Activated T-helper 2 cell treated with anti-CD3 and anti-CD28 coated beads, Interferon-gamma antibody, Interleukin-2, Interleukin-4, amounts not matched to agents 10 μg/mL and 5 μg/mL and 100 μg/mL, durations not matched to agents 14 hours and 24 hours and 36 hours (primary cell): ENCODE results near the gene MED17. TPM values are rescaled to one million over a fixed set of nuclear protein-coding genes. Genes with fewer than 3 reads are reported as not detected.

Source experiments
- DNase-seq: peaks from one replicate; pipeline ENCODE4 v3.0.0; 2021; ENCODE audit warnings: low spot score
- H3K27ac Mint-ChIP-seq: one replicate; pipeline ENCODE4 v1.8.0; 2021; ENCODE audit warnings: mixed read lengths
- H3K27me3 Mint-ChIP-seq: one replicate; pipeline ENCODE4 v1.8.0; 2021; ENCODE audit warnings: low read depth, mixed read lengths
- H3K36me3 Mint-ChIP-seq: one replicate; pipeline ENCODE4 v1.8.0; 2021; ENCODE audit warnings: low read depth, mixed read lengths
- H3K4me1 Mint-ChIP-seq: one replicate; pipeline ENCODE4 v1.8.0; 2021; ENCODE audit warnings: low read depth, mixed read lengths
- H3K4me3 Mint-ChIP-seq: one replicate; pipeline ENCODE4 v1.8.0; 2021; ENCODE audit warnings: low read depth, mild to moderate bottlenecking, moderate library complexity, mixed read lengths
- H3K9me3 Mint-ChIP-seq: one replicate; pipeline ENCODE4 v1.8.0; 2021; ENCODE audit warnings: mixed read lengths
- intact Hi-C: fragments of 100-400 bp; cut with micrococcal nuclease; formaldehyde crosslinking; loops from one replicate; pipeline ENCODE4 v1.15.1; 2023
- total RNA-seq: library from RNA; stranded (reverse); gene quantifications from 2 replicates; pipeline ENCODE4 v1.2.3, GENCODE V29; 2022

MED17 gene, protein sequence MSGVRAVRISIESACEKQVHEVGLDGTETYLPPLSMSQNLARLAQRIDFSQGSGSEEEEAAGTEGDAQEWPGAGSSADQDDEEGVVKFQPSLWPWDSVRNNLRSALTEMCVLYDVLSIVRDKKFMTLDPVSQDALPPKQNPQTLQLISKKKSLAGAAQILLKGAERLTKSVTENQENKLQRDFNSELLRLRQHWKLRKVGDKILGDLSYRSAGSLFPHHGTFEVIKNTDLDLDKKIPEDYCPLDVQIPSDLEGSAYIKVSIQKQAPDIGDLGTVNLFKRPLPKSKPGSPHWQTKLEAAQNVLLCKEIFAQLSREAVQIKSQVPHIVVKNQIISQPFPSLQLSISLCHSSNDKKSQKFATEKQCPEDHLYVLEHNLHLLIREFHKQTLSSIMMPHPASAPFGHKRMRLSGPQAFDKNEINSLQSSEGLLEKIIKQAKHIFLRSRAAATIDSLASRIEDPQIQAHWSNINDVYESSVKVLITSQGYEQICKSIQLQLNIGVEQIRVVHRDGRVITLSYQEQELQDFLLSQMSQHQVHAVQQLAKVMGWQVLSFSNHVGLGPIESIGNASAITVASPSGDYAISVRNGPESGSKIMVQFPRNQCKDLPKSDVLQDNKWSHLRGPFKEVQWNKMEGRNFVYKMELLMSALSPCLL
- total RNA-seq = 48.5 and 50.8 TPM in 2 replicates

DNA sequence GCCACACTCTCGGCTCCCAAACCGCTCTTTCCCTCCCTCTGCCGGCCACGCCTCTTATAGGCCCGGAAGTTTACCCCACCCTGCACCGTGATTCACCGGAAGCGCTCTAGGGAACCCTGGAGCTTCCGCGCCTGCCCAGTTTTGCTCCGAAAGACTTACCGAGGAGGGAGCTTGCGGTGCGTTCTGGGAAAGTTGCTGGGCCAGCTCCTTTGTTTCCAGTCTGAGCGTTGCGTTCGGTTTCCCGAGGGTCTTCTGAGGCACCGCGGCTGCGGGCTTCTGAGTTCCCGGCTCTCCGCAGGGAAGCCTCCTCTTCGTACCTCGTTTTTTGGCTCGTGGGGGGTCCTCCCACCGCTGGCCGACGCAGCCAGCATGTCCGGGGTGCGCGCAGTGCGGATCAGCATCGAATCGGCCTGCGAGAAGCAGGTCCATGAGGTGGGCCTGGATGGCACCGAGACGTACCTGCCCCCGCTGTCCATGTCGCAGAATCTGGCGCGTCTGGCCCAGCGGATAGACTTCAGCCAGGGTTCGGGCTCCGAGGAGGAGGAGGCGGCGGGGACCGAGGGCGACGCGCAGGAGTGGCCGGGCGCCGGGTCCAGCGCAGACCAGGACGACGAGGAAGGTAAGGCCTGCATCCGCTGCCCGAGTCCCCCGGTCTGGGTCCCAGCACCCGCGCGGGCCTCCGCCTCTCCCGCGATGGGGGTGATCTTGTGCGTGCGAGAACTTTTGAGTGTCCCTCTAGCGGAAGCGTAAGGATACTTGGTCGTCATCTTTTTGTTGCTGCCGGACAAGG lies at the start of gene MED17:
TSS of gene MED17 (plus strand) at position 138 of the 790 bp plus-strand sequence. CDS start at position 370, 232 bp downstream.
- H3K36me3 Mint-ChIP-seq = peaks cover 47% of the 10 kb centered on the region

DNA sequence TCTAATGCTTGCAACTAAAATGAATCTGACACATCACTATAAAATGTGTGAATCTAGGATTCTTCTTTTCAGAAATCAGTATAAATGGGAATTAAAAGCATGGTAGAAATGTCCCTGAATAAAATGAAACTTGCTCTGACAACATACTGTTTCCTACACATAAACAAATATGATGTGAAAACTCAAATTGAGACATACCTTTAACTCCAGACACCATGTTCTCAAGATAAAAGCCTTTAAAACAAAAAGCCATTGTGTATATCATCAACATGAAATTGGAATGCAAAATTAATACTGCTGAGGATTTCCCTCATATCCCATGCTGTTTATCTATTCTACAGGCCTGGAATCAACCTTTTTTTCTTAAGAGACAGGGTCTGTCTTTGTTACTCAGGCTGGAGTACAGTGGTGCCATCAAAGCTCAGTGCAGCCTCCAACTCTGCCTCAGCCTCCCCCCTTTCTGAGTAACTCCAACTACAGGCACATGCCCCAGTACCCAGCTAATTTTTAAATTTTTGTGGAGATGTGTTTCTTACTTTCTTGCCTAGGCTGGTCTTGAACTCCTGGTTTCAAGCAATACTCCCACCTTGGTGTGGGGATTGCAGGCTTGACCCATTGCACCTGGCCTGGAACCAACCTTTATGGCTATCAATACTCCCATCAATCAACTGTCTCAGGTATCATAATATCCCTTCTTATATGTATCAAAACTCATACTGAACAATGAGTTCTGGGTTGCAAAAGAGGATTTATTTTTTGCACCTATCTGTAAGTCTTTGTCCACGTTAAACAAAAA lies 49.5 kb upstream of the MED17 start:
- Mint-ChIP-seq H3K27me3 (no peaks in the 10 kb centered on the region), H3K27ac (peak overlapping the region; percentile 22), H3K4me3 (peak overlapping the region; percentile 47), H3K4me1 (peaks cover 61% of the 10 kb centered on the region), H3K36me3 (peaks cover 95% of the 10 kb centered on the region), H3K9me3 (no peaks in the 10 kb centered on the region)
- DNase-seq = no peak
- intact Hi-C loops = no loop called here

More for the DNA sequence above, at the start of gene MED17:
- Mint-ChIP-seq H3K27ac (peak within 1 kb of the TSS; percentile 89), H3K4me1 (peaks cover 49% of the 10 kb centered on the region), H3K4me3 (peak within 1 kb of the TSS; percentile 95), H3K9me3 (no peaks in the 10 kb centered on the region), H3K27me3 (no peaks in the 10 kb centered on the region)
- peak; percentile 85 for DNase-seq
- intact Hi-C loops = loop anchor here (1.0 to 10.0 kb wide), 5 partner anchors 43 to 710 kb away; partner anchors contain the start of genes ANKRD49, C11orf54, CEP295 and MRE11

DNA sequence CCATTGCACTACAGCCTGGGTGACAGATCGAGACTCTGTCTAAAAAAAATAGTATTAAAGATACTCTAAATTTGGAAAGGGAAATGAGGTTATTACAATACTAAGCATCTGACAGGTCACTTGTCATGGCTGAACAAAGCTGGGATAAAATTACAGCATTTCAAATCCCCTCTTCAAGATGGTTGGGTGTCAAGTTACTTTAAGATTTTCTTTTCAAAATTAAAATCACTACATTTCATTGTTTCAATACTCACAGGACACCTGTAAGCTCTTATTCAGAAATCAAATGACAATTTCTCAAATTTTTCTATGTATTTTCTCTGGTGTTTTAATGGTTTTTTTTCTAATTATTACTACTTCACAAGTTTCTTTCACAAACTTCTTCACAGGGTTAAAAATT lies 48.5 kb upstream of the MED17 start:
- Mint-ChIP-seq H3K4me3 (peak overlapping the region; percentile 47), H3K9me3 (no peaks in the 10 kb centered on the region), H3K27me3 (no peaks in the 10 kb centered on the region), H3K27ac (no peak overlapping the region), H3K4me1 (peaks cover 64% of the 10 kb centered on the region), H3K36me3 (peaks cover 95% of the 10 kb centered on the region)
- no peak for DNase-seq
- intact Hi-C loops = no loop called here

DNA sequence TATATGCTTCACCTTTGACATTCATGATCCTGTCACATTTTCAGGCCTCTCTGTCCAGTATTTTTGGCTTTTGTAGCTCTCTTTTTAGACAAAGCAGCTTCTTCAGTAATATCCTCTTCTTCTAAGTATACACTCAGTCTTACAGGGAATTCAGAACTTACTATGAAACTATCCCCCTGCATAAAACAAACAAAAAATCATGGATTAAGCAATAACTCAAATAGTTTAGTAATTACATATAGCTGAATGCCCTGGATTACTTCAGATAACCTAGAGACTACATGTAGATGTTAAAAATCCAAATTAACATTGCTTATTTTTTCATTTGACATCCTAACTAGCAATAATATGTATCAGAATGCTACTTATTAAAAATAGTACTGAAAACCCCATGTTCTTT lies 48.0 kb upstream of the MED17 start:
- H3K36me3 Mint-ChIP-seq = peaks cover 96% of the 10 kb centered on the region

GRCh38 chr11:93737904-93738612 lies 46.0 kb upstream of the MED17 start:
- Mint-ChIP-seq H3K27me3 (no peaks in the 10 kb centered on the region), H3K27ac (peak overlapping the region; percentile 99), H3K36me3 (peaks cover 85% of the 10 kb centered on the region), H3K4me3 (peak overlapping the region; percentile 99), H3K4me1 (peaks cover 61% of the 10 kb centered on the region), H3K9me3 (no peaks in the 10 kb centered on the region)
- no peak for DNase-seq
- intact Hi-C loops = loop anchor here (1.0 kb wide), 2 partner anchors 10 to 49 kb away; no protein-coding TSS in a partner anchor

More for the DNA sequence above, 48.0 kb upstream of the MED17 start:
- H3K27ac Mint-ChIP-seq = no peak overlapping the region
- H3K4me1 Mint-ChIP-seq = peaks cover 65% of the 10 kb centered on the region
- H3K4me3 Mint-ChIP-seq = peak overlapping the region; percentile 51
- intact Hi-C loops = no loop called here
- H3K9me3 Mint-ChIP-seq = no peaks in the 10 kb centered on the region
- no peaks in the 10 kb centered on the region for H3K27me3 Mint-ChIP-seq
- DNase-seq = no peak

GRCh38 chr11:93738647-93739081 lies 45.4 kb upstream of the MED17 start:
- peaks cover 83% of the 10 kb centered on the region for H3K36me3 Mint-ChIP-seq
- H3K9me3 Mint-ChIP-seq = no peaks in the 10 kb centered on the region
- intact Hi-C loops = loop anchor here (1.0 kb wide), 2 partner anchors 10 to 49 kb away; no protein-coding TSS in a partner anchor
- peak overlapping the region; percentile 99 for H3K27ac Mint-ChIP-seq
- H3K27me3 Mint-ChIP-seq = no peaks in the 10 kb centered on the region
- peaks cover 59% of the 10 kb centered on the region for H3K4me1 Mint-ChIP-seq
- peak overlapping the region; percentile 99 for H3K4me3 Mint-ChIP-seq
- DNase-seq = no peak

DNA sequence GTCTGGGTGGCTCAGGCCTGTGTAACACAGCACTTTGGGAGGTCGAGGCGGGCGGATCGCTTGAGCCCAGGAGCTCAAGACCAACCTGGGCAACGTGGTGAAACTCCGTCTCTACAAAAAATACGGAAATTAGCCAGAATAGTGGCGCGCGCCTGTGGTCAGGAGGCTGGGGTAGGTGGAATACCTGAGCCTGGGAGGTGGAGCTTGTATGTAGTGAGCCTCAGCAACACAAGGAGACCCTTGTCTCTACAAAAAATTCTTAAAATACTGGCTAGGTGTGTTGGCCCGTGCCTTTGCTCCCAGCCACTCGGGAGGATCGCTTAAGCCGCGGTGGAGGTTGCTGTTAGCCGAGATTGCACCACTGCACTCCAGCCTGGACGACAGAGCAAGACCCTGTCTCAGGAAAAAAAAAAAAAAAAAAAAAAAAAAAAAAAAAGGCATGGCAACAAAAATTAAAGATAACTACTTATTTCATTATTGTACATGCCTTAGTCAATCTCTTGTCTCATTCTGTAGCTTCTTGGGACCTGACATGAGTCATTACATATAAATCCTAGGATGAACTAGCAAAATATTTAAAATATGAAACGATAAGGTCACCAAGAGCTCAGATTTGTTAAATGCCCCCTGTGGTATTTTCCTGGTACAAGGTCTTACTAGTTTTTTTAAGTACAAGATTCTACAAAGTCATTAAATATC lies 43.9 kb upstream of the MED17 start:
- H3K36me3 Mint-ChIP-seq = peaks cover 71% of the 10 kb centered on the region
- intact Hi-C loops = loop anchor here (2.0 to 5.0 kb wide), 5 partner anchors 389 to 1327 kb away; partner anchors contain the start of genes ANKRD49, FUT4, MRE11 and PANX1
- H3K4me3 Mint-ChIP-seq = peak overlapping the region; percentile 99
- no peaks in the 10 kb centered on the region for H3K27me3 Mint-ChIP-seq
- peaks cover 52% of the 10 kb centered on the region for H3K4me1 Mint-ChIP-seq
- no peaks in the 10 kb centered on the region for H3K9me3 Mint-ChIP-seq
- peak overlapping the region; percentile 99 for H3K27ac Mint-ChIP-seq
- peak; percentile 27 for DNase-seq

DNA sequence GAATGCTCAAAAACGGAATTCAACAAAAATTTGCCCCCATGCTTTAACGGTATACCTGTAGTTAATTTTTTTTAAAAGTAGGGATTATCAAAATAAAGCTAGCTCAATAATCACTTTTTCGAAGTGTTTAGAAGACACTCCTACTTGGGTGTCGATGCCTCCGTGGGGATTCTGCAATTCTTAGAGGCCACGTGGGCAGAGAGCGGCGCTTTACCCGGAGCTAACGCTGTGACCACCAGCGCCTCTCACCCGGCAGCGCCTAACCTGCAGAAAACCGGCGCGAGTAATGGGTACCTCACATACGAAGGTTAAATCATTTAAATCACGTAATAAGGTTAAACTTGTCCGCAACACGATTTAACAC lies 43.4 kb upstream of the MED17 start:
- no peaks in the 10 kb centered on the region for H3K9me3 Mint-ChIP-seq
- peak overlapping the region; percentile 99 for H3K27ac Mint-ChIP-seq
- H3K27me3 Mint-ChIP-seq = no peaks in the 10 kb centered on the region
- peaks cover 50% of the 10 kb centered on the region for H3K4me1 Mint-ChIP-seq
- peak; percentile 42 for DNase-seq
- intact Hi-C loops = loop anchor here (1.0 to 5.0 kb wide), 9 partner anchors 44 to 1327 kb away; partner anchors contain the start of genes ANKRD49, CEP295, FUT4 and MED17
- H3K36me3 Mint-ChIP-seq = peaks cover 67% of the 10 kb centered on the region
- peak overlapping the region; percentile 99 for H3K4me3 Mint-ChIP-seq

- Mint-ChIP-seq H3K27me3 (no peaks in the 10 kb centered on the region), H3K9me3 (no peaks in the 10 kb centered on the region), H3K4me1 (peaks cover 45% of the 10 kb centered on the region), H3K4me3 (peak within 1 kb of the TSS; percentile 99), H3K27ac (peak within 1 kb of the TSS; percentile 99), H3K36me3 (peaks cover 62% of the 10 kb centered on the region)
- intact Hi-C loops = loop anchor here (1.0 to 5.0 kb wide), 9 partner anchors 43 to 1326 kb away; partner anchors contain the start of genes ANKRD49, CEP295, FUT4 and MED17
- peak; percentile 96 for DNase-seq
These were observed 42.8 kb upstream of the MED17 start, which contains the start of the genes C11orf54 and TAF1D for GRCh38 chr11:93741094-93741881. TSS of gene C11orf54 (plus strand) at chr11:93741672. CDS start at chr11:93747394, 5,722 bp downstream. TSS of gene TAF1D (minus strand) at chr11:93741495. CDS start at chr11:93739304, 2,191 bp downstream.

GRCh38 chr11:93741882-93742226 lies 42.2 kb upstream of the MED17 start:
- no peak for DNase-seq
- intact Hi-C loops = loop anchor here (1.0 to 5.0 kb wide), 9 partner anchors 42 to 1325 kb away; partner anchors contain the start of genes ANKRD49, CEP295, FUT4 and MED17
- Mint-ChIP-seq H3K4me1 (peaks cover 39% of the 10 kb centered on the region), H3K27ac (peak overlapping the region; percentile 99), H3K9me3 (no peaks in the 10 kb centered on the region), H3K36me3 (peaks cover 56% of the 10 kb centered on the region), H3K4me3 (peak overlapping the region; percentile 99), H3K27me3 (no peaks in the 10 kb centered on the region)
